Endothelial cell of umbilical vein (primary cell): Measurements from ENCODE around the gene HPSE2. TPM values are rescaled to one million over a fixed set of nuclear protein-coding genes. Genes with fewer than 3 reads are reported as not detected.

Experiments used
- BruUV-seq: library from RNA; stranded (reverse); fragments of 400-500 nt; replicated peaks from 2 replicates; lab custom pipeline; 2021; lab: Mats Ljungman, UMichigan
- CTCF ChIA-PET: fragments of 300-600, 350-600 bp; sonication (Branson Sonifier 250); formaldehyde crosslinking; loops from one replicate; lab custom pipeline; 2021; ENCODE audit warnings: antibody characterized with exemption, inconsistent platforms; lab: Charles Lee
- POLR2A ChIA-PET: fragments of 300-600, 350-600 bp; sonication (Branson Sonifier 250); formaldehyde crosslinking; loops from one replicate; lab custom pipeline; 2021; ENCODE audit warnings: antibody characterized with exemption, inconsistent platforms; lab: Charles Lee
- DNase-seq: peaks from one replicate; pipeline ENCODE4 v3.0.0-alpha.2; 2011; ENCODE audit warnings: low read depth, low spot score
- FAIRE-seq: peaks from 2 replicates; lab custom pipeline; 2011; peaks lifted over from hg19 to GRCh38; lab: Jason Lieb, UNC
- H2AFZ ChIP-seq: 2 replicates; pipeline ENCODE4 v1.6.0; 2012; ENCODE audit warnings: low read depth, low read length, control low read depth, inconsistent platforms
- H3K27ac ChIP-seq: 2 replicates; pipeline ENCODE4 v1.5.1; 2011; ENCODE audit warnings: low read depth, mild to moderate bottlenecking, control low read depth, low read length, moderate library complexity; ENCODE audit not compliant: insufficient read depth
- H3K27me3 ChIP-seq, 2 experiments: 2 replicates each; pipeline versions ENCODE4 v1.6.0 to v1.6.1; 2011; ENCODE audit warnings: low read length in 2 of 2, mixed read lengths in 1 of 2; ENCODE audit not compliant: control insufficient read depth in 2 of 2, insufficient read depth in 2 of 2
- H3K36me3 ChIP-seq, 2 experiments: 2 replicates in 1 of 2; 3 replicates in 1 of 2; pipeline ENCODE4 v1.5.1; 2011; ENCODE audit warnings: low read length in 2 of 2, mild to moderate bottlenecking in 1 of 2, moderate library complexity in 1 of 2; ENCODE audit not compliant: control insufficient read depth in 2 of 2, insufficient read depth in 2 of 2; ENCODE audit errors: extremely low read depth in 1 of 2
- H3K4me1 ChIP-seq: 3 replicates; pipeline ENCODE4 v1.5.1; 2011; ENCODE audit warnings: mild to moderate bottlenecking, low read length; ENCODE audit not compliant: control insufficient read depth, insufficient read depth; ENCODE audit errors: extremely low read depth
- H3K4me2 ChIP-seq: 2 replicates; pipeline ENCODE4 v1.6.1; 2011; ENCODE audit warnings: low read length, control low read depth, mixed read lengths; ENCODE audit not compliant: insufficient read depth
- H3K4me3 ChIP-seq, 3 experiments: fragments of 200-600 bp in 1 of 3; sonication (generic), shearing (Covaris generic) in 1 of 3; replicated peaks in 1 of 3; 2 replicates each; pipeline ENCODE4 v1.5.1; 2011 to 2016; ENCODE audit warnings: control low read depth in 3 of 3, low read length in 3 of 3, mild to moderate bottlenecking in 2 of 3, inconsistent platforms in 1 of 3, low read depth in 1 of 3, moderate library complexity in 1 of 3; ENCODE audit not compliant: insufficient read depth in 1 of 3
- H3K79me2 ChIP-seq: 2 replicates; pipeline ENCODE4 v1.6.0; 2012; ENCODE audit warnings: low read length, inconsistent platforms; ENCODE audit not compliant: control insufficient read depth, insufficient read depth
- H3K9ac ChIP-seq: replicated peaks from 2 replicates; pipeline ENCODE3; 2011; ENCODE audit warnings: low read length, control low read depth; ENCODE audit not compliant: insufficient read depth; ENCODE audit errors: extremely low read depth
- H3K9me1 ChIP-seq: replicated peaks from 3 replicates; pipeline ENCODE4 v1.6.0; 2011; ENCODE audit warnings: mild to moderate bottlenecking, low read length; ENCODE audit not compliant: control insufficient read depth, insufficient read depth; ENCODE audit errors: extremely low read depth
- H3K9me3 ChIP-seq: replicated peaks from 2 replicates; pipeline ENCODE4 v1.5.1; 2012; ENCODE audit warnings: low read length, inconsistent platforms; ENCODE audit not compliant: control insufficient read depth, insufficient read depth
- H4K20me1 ChIP-seq: replicated peaks from 2 replicates; pipeline ENCODE3; 2011; ENCODE audit warnings: mild to moderate bottlenecking, low read length; ENCODE audit not compliant: control insufficient read depth, insufficient read depth; ENCODE audit errors: extremely low read depth
- FOS ChIP-seq: IDR thresholded peaks from 2 replicates; pipeline ENCODE4 v1.6.1; 2011; ENCODE audit warnings: mild to moderate bottlenecking, low read length, moderate library complexity, borderline replicate concordance; ENCODE audit not compliant: insufficient read depth
- GATA2 ChIP-seq: IDR thresholded peaks from 2 replicates; pipeline ENCODE4 v1.7.0; 2011; ENCODE audit warnings: low read depth, mild to moderate bottlenecking, moderate library complexity, mixed read lengths, low read length; ENCODE audit not compliant: insufficient read length, insufficient read depth
- JUN ChIP-seq: IDR thresholded peaks from 2 replicates; pipeline ENCODE4 v1.6.1; 2011; ENCODE audit warnings: borderline replicate concordance, low read depth; ENCODE audit not compliant: insufficient read length, insufficient read depth
- MAX ChIP-seq: IDR thresholded peaks from 2 replicates; pipeline ENCODE4 v1.6.1; 2011; ENCODE audit not compliant: insufficient read depth, insufficient read length
- POLR2A ChIP-seq: IDR thresholded peaks from 2 replicates; pipeline ENCODE4 v1.6.1; 2012; ENCODE audit warnings: low read depth, mild to moderate bottlenecking, control low read depth, low read length
- POLR2AphosphoS5 ChIP-seq: IDR thresholded peaks from 2 replicates; pipeline ENCODE4 v1.6.1; 2012; ENCODE audit warnings: low read depth, mild to moderate bottlenecking, control low read depth, low read length, moderate library complexity; ENCODE audit not compliant: insufficient read depth
- dilution Hi-C: fragments of 300-500 bp; cut with MboI; formaldehyde crosslinking; loops from one replicate; pipeline ENCODE4 v1.15.0; 2019; ENCODE audit warnings: low sequenced_read_pairs; ENCODE audit not compliant: extremely low pct_ligation_motif_present
- intact Hi-C: fragments of 100-400 bp; cut with micrococcal nuclease; formaldehyde crosslinking; loops from one replicate; pipeline ENCODE4 v1.10.0; 2022
- polyA plus RNA-seq, 4 experiments: library from polyadenylated mRNA; depleted of rRNA in 3 of 4; stranded (reverse) in 3 of 4; unstranded in 1 of 4; fragments of >200 nt; gene quantifications; 2 replicates each; pipeline versions ENCODE4 v1.2.1 to v1.2.3, GENCODE V29; 2011 to 2012; ENCODE audit warnings: missing spikeins in 1 of 4
- total RNA-seq: library from RNA; stranded (reverse); gene quantifications from 2 replicates; pipeline ENCODE4 v1.2.3, GENCODE V29; 2021

The HPSE2 gene
- total and polyA plus RNA-seq, 2 donors (not counting 3 experiments of a cell fraction or from before 2014, with no cell fraction given), result not detected

GRCh38 chr10:98446661-98447221, 788.9 kb downstream of the HPSE2 start, which contains the start of gene HPS1:
Gene HPS1, minus strand, starts transcription at chr10:98446935. Its CDS starts 3,695 bp downstream, at chr10:98443240.
- H3K4me2 ChIP-seq, result peak within 1 kb of the TSS; percentile 86
- no TSS peak for BruUV-seq
- peak within 1 kb of the TSS; percentile 73 for H3K27ac ChIP-seq
- no peaks in the 10 kb centered on the region for H3K9me3 ChIP-seq
- ChIA-PET CTCF (interaction anchor here (0.6 to 1.8 kb wide), 6 partner anchors 15 to 800 kb away, joined by 3 to 7 read pairs (median 4); no protein-coding TSS in a partner anchor), POLR2A (interaction anchor here (1.2 kb wide), 1 partner anchor 14 kb away, joined by 4 read pairs; no protein-coding TSS in a partner anchor)
- DNase-seq (peak; percentile 57), FAIRE-seq (peak; percentile 59)
- no peaks in the 10 kb centered on the region for H3K27me3 ChIP-seq
- peak within 1 kb of the TSS; percentile 92 for H2AFZ ChIP-seq
- peaks cover 6% of the 10 kb centered on the region for H3K4me1 ChIP-seq
- H3K4me3 ChIP-seq, result peak within 1 kb of the TSS; percentile 43 to 86 (median 70)
- TF ChIP-seq GATA2 (no peak), JUN (no peak), MAX (peak; percentile 91), POLR2A (peak; percentile 88), FOS (no peak), POLR2AphosphoS5 (peak; percentile 89)
- H4K20me1 ChIP-seq, result no peaks in the 10 kb centered on the region
- H3K9ac ChIP-seq, result peak within 1 kb of the TSS; percentile 90
- H3K36me3 ChIP-seq, result peaks cover 2 to 11% of the 10 kb centered on the region in 2 experiments
- H3K9me1 ChIP-seq, result no peaks in the 10 kb centered on the region
- intact Hi-C loops, result loop anchor here (1.0 kb wide), 3 partner anchors 14 to 177 kb away; partner anchors contain the start of gene PYROXD2
- H3K79me2 ChIP-seq, result peaks cover 9% of the 10 kb centered on the region
- dilution Hi-C loops, result no loop called here
